Fibroblast of skin of right quadriceps (primary cell): Measurements from ENCODE around the gene ESRRB.

Experiments used
- DNase-seq: peaks from one replicate; pipeline ENCODE4 v3.0.0-alpha.2; 2013

ESRRB gene

DNA sequence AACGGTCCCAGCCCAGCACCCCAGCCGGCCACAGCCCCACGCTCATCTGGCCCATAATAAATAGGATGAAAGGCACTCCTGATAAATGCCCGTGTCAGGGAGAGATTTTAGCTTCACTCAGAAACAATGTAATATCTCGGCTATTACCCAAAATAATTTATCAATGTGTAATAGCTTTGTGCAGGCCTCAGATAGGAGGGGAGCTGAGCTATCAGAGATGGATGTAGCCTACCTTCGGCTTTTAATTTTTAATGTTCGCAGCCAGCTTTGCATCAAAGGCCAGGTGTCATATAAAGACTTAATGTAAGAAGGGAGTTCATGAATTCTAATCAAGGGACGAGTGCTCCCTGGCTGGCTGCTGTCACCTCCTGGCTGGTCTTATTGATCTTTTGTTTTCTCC, 171.9 kb downstream of the ESRRB start:
- no peak for DNase-seq

DNA sequence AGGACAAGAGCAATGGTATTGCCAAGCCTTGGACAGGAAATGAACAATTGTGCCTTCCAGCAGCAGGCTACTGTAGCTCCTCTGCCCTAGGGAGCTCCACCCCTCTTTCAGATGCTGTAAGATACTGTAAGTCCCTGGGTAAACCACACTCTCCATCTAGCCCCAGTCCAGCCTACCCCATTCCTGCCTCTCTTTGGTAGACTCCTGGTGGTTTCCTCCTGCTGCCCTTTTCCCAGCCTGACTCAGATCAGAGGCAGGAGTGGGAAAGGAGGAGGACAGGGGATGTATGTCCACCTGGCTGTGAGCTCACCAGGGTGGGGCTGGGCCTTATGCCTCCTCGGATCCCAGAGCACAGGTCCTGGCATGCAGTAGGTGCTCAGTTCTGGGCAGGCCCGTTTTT, 174.6 kb downstream of the ESRRB start:
- DNase-seq = no peak

DNA sequence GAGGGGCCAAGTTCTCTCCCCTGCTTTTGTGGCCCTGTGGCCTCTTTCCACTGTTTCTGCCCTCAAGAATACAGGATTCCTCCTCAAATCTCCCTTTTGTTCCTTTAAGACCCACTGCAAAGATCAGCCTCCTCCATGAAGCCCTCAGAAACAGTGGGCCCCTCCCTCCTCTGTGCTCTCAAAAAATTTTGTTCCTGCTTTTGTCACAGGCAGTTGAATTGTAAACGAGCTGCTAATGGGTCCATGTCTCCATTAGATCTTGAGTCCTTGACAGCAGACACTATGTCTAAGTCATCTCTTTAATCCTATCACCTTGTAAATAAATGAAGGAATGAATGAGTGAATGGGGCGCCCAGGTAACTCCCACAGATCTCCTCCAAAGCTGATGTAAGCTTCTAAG, 175.2 kb downstream of the ESRRB start:
- DNase-seq = no peak
